Hypothalamus (tissue), 51 donors: ENCODE measurements around the gene CTU2.

Experiments
- DNase-seq, 51 donors: peaks; one replicate each; lab custom pipeline; 2025; lab: John Stamatoyannopoulos, UW

Gene CTU2

GRCh38 chr16:88758227-88758943, 52.1 kb downstream of the CTU2 start:
- no peak for DNase-seq

DNA sequence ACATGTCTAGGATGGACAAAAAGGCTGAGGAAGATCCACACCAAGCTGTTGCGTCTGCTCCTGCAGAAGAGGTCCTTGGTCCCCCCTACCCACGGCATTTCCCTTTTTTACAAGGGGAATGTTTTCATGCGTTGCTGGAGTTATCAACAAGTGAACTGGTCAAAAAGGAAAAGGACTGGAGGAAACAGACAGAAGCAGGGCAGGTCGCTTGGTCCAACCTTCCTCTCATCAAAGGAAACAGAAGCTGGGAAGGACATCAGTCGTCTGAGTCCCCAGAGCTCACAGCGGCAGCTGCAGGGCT, 52.6 kb downstream of the CTU2 start:
- DNase-seq: no peak

- DNase-seq: no peak
These were observed 53.1 kb downstream of the CTU2 start for GRCh38 chr16:88759245-88759975.

GRCh38 chr16:88759976-88760350, 53.7 kb downstream of the CTU2 start:
- DNase-seq: no peak

GRCh38 chr16:88760424-88761142, 54.3 kb downstream of the CTU2 start:
- DNase-seq: no peak

DNA sequence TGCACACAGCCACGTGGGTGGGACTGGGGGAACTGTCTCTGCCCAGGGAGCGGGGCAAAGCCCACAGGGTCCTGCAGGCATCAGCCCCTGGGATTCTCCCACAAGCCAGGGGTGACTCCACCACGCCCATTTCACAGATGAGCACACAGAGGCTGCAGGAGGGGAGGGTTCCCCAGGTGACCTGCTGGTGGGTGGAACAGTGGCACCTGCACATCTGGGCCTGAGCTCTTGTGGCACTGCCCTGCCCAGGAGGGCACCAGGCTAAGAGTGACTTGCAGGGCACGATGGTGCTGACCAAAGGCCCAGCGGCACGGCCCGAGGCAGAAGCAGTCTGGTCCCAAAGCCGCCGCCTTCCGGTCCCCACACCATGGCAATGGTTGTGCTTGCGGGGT, 54.8 kb downstream of the CTU2 start:
- DNase-seq: no peak

- DNase-seq: no peak
These were observed 55.5 kb downstream of the CTU2 start for GRCh38 chr16:88761830-88762229.

- DNase-seq: no peak
These were observed 56.1 kb downstream of the CTU2 start for GRCh38 chr16:88762258-88762870.

DNA sequence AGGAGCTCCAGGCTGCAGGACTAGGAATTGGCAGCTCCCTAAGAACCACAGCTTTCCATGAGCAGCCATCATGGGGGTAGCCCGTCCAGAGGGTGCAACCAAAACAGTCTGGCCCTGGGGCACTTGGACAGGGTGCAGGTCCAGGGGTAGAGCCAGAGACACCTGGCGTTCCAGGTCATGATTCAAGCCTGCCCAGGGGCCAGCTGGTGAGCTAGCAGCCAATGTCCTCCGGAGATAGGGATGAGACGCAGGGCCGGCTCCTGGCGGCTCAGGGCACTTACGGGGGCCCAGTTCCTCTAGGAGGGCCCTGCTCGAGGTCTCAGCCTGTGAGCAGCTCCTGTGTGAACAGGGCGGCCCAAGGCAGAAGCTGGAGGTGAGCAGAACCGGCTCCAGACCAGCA, 56.6 kb downstream of the CTU2 start:
- no peak for DNase-seq

DNA sequence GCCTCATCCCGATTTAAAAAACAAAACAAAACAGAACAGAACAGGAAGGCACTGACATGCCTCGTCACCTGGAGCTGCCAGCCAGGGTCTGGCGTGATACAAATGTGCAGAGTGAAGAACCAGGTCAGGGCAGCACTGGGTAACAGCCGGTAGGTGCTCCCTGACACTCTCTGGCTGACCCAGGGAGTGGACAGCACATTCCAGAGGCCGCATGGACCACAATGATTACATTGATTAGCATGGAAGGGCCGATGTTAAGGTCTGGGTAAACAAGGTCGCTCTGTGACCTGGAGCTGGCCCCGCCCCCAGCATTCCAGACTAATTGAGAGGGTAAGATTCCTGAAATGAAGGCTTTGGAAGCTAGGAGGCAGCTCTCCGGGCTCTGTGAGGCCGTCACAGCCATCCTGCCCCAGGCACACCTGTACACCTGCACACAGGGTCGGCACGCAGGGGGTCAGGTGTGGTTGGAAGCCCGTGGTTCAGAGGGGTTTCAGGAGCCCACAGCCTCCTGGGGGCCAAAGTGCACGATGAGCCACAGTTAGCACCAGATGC, 57.3 kb downstream of the CTU2 start:
- DNase-seq: no peak

DNA sequence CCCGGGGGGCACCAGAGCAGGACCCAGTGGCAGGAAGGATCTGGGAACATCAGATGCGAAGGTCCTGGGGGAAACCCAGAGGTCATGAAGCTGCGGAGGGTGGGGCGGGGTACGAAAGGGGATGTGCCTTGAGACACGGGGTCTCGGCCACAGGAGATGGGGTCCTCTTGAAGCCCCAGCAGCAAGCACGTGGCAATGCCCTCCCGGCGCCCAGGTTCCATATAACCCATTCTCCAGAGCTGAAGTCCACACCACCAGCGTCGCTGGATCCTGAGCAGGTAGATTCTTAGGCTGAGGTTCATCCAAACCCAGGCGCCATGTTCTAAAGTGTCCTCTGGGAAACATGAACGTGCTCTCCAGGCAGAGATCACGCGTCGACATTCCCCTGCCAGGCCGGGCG, 57.8 kb downstream of the CTU2 start:
- no peak for DNase-seq

DNA sequence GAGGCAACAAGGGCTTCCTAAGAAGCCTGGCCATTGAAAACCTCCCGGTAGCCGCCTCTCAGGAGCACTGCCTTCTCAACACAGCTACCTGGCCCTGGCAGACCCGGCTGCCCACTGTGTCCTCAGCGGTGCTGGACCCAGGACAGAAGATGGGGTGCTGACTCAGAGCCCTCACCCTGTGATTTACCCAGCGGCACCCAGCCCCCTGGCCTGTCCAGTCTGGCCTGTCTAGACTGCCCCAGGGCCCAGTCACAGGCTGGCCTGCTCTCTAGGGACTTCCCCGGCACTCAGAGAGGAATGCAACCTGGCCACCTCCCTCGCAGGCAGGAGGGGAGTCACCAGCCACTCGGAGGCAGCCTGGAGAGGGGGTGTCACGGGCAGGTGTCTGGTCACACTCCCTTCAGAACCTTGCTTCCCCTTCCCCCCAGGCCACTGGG, 58.6 kb downstream of the CTU2 start:
- no peak for DNase-seq
